MCF 10A (cell line): ENCODE measurements around the gene RHOT2. TPM values are rescaled to one million over a fixed set of nuclear protein-coding genes. Genes with fewer than 3 reads are reported as not detected.

Experiments used
- BruUV-seq: library from RNA; stranded (reverse); fragments of 400-500 nt; replicated peaks from 2 replicates; lab custom pipeline; 2021; lab: Mats Ljungman, UMichigan
- CTCF ChIA-PET: fragments of 300-600 bp; sonication (Branson Sonifier 250); formaldehyde crosslinking; extraction: SDS; loops from one replicate; lab custom pipeline; 2021; ENCODE audit warnings: antibody characterized with exemption, inconsistent platforms; lab: Yijun Ruan, JAX
- POLR2A ChIA-PET: fragments of 300-600, 350-650 bp; sonication (Branson Sonifier 250); formaldehyde crosslinking; extraction: SDS; loops from one replicate; lab custom pipeline; 2020; ENCODE audit warnings: antibody characterized with exemption, inconsistent platforms; lab: Yijun Ruan, JAX
- DNase-seq: peaks from one replicate; pipeline ENCODE4 v3.0.0-alpha.2; 2018; ENCODE audit not compliant: unreplicated experiment
- H3K27ac Mint-ChIP-seq: one replicate; pipeline ENCODE4 v1.8.0; 2022; ENCODE audit warnings: mild to moderate bottlenecking, low read depth, mixed read lengths; ENCODE audit not compliant: unreplicated experiment
- H3K27me3 Mint-ChIP-seq: one replicate; pipeline ENCODE4 v1.8.0; 2022; ENCODE audit warnings: mixed read lengths; ENCODE audit not compliant: insufficient read depth, unreplicated experiment
- H3K36me3 Mint-ChIP-seq: one replicate; pipeline ENCODE4 v1.8.0; 2022; ENCODE audit warnings: mild to moderate bottlenecking, moderate library complexity, mixed read lengths; ENCODE audit not compliant: insufficient read depth, unreplicated experiment
- H3K4me1 Mint-ChIP-seq: one replicate; pipeline ENCODE4 v1.8.0; 2022; ENCODE audit warnings: mixed read lengths; ENCODE audit not compliant: insufficient read depth, unreplicated experiment
- H3K4me3 Mint-ChIP-seq: one replicate; pipeline ENCODE4 v1.8.0; 2022; ENCODE audit warnings: mild to moderate bottlenecking, moderate library complexity, mixed read lengths; ENCODE audit not compliant: unreplicated experiment
- H3K9me3 Mint-ChIP-seq: one replicate; pipeline ENCODE4 v1.8.0; 2022; ENCODE audit warnings: mixed read lengths; ENCODE audit not compliant: unreplicated experiment
- intact Hi-C: fragments of 100-400 bp; cut with micrococcal nuclease; formaldehyde crosslinking; loops from 2 replicates; pipeline ENCODE4 v1.14.1; 2022
- total RNA-seq: library from RNA; stranded (reverse); gene quantifications from 2 replicates; pipeline ENCODE4 v1.2.3, GENCODE V29; 2022
- TF ChIP-seq, protein P1 (sequence below): fragments of 200-600 bp; IDR thresholded peaks from one replicate; pipeline ENCODE4 v1.8.0; 2022; ENCODE audit warnings: antibody characterized with exemption, mild to moderate bottlenecking; ENCODE audit not compliant: unreplicated experiment

The RHOT2 gene
- total RNA-seq, 1 experiment from 2014 or later = 118 TPM

GRCh38 chr16:661184-661821 lies 6.6 kb upstream of the RHOT2 start:
- no peak overlapping the region for H3K4me3 Mint-ChIP-seq
- CTCF ChIA-PET = interaction anchor here (0.5 to 1.0 kb wide), 6 partner anchors 13 to 564 kb away, joined by 3 to 5 read pairs (median 3); partner anchors contain the start of gene TPSG1
- H3K9me3 Mint-ChIP-seq = no peaks in the 10 kb centered on the region
- intact Hi-C loops = no loop called here
- H3K36me3 Mint-ChIP-seq = peaks cover 6% of the 10 kb centered on the region
- POLR2A ChIA-PET = no interaction called here
- BruUV-seq = no TSS peak
- H3K4me1 Mint-ChIP-seq = no peaks in the 10 kb centered on the region
- no peaks in the 10 kb centered on the region for H3K27me3 Mint-ChIP-seq
- TF ChIP-seq, protein P1, sequence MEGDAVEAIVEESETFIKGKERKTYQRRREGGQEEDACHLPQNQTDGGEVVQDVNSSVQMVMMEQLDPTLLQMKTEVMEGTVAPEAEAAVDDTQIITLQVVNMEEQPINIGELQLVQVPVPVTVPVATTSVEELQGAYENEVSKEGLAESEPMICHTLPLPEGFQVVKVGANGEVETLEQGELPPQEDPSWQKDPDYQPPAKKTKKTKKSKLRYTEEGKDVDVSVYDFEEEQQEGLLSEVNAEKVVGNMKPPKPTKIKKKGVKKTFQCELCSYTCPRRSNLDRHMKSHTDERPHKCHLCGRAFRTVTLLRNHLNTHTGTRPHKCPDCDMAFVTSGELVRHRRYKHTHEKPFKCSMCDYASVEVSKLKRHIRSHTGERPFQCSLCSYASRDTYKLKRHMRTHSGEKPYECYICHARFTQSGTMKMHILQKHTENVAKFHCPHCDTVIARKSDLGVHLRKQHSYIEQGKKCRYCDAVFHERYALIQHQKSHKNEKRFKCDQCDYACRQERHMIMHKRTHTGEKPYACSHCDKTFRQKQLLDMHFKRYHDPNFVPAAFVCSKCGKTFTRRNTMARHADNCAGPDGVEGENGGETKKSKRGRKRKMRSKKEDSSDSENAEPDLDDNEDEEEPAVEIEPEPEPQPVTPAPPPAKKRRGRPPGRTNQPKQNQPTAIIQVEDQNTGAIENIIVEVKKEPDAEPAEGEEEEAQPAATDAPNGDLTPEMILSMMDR = no peak
- H3K27ac Mint-ChIP-seq = no peak overlapping the region
- no peak for DNase-seq

DNA sequence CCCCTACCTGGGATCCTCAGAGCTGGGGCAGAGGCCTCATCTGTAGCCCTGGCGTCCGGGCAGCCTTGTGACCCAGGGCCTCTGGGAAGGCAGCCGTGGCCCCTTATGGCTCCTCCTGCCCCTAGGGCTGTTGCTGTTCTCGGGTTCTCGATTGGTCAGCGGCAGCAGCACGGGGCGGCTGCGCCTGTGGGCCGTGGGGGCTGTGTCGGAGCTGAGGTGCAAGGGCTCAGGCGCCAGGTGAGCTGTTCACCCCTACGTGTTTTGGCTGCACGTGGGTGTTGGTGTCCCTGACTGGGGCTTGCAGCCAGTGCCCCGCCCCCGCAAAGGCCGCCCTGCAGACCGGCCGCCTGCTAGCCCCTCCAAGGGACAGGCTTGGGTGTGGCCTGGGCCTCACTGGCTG lies 5.8 kb upstream of the RHOT2 start:
- intact Hi-C loops = no loop called here
- ChIA-PET POLR2A (interaction anchor here (0.6 to 1.1 kb wide), 2 partner anchors 8 to 137 kb away, joined by 3 to 4 read pairs; no protein-coding TSS in a partner anchor), CTCF (interaction anchor here (0.5 to 1.3 kb wide), 6 partner anchors 9 to 535 kb away, joined by 3 to 5 read pairs (median 3); no protein-coding TSS in a partner anchor)
- no peak overlapping the region for H3K27ac Mint-ChIP-seq
- no peaks in the 10 kb centered on the region for H3K36me3 Mint-ChIP-seq
- H3K4me3 Mint-ChIP-seq = no peak overlapping the region
- BruUV-seq = no TSS peak
- no peaks in the 10 kb centered on the region for H3K27me3 Mint-ChIP-seq
- TF ChIP-seq, protein P1 = no peak
- no peaks in the 10 kb centered on the region for H3K4me1 Mint-ChIP-seq
- no peak for DNase-seq
- H3K9me3 Mint-ChIP-seq = no peaks in the 10 kb centered on the region

- Mint-ChIP-seq H3K9me3 (no peaks in the 10 kb centered on the region), H3K4me3 (no peak overlapping the region), H3K36me3 (no peaks in the 10 kb centered on the region), H3K4me1 (no peaks in the 10 kb centered on the region), H3K27me3 (no peaks in the 10 kb centered on the region), H3K27ac (no peak overlapping the region)
- DNase-seq = no peak
- ChIA-PET CTCF (interaction anchor here (0.5 to 1.3 kb wide), 3 partner anchors 9 to 79 kb away, joined by 3 to 4 read pairs (median 3); no protein-coding TSS in a partner anchor), POLR2A (interaction anchor here (1.1 kb wide), 1 partner anchor 9 kb away, joined by 4 read pairs; no protein-coding TSS in a partner anchor)
- BruUV-seq = no TSS peak
- TF ChIP-seq, protein P1 = no peak
- intact Hi-C loops = no loop called here
Measured at GRCh38 chr16:662597-662996, 5.3 kb upstream of the RHOT2 start.

- no peak overlapping the region for H3K4me3 Mint-ChIP-seq
- no peak overlapping the region for H3K27ac Mint-ChIP-seq
- peaks cover 18% of the 10 kb centered on the region for H3K36me3 Mint-ChIP-seq
- H3K9me3 Mint-ChIP-seq = no peaks in the 10 kb centered on the region
- intact Hi-C loops = no loop called here
- BruUV-seq = no TSS peak
- POLR2A ChIA-PET = interaction anchor here (3.2 kb wide), 1 partner anchor 18 kb away, joined by 17 read pairs; the partner anchor contains the start of gene WDR90
- CTCF ChIA-PET = interaction anchor here (0.9 to 2.3 kb wide), 5 partner anchors 8 to 45 kb away, joined by 3 to 7 read pairs (median 3); partner anchors contain the start of genes WDR24 and WDR90
- H3K4me1 Mint-ChIP-seq = no peaks in the 10 kb centered on the region
- DNase-seq = no peak
- H3K27me3 Mint-ChIP-seq = no peaks in the 10 kb centered on the region
- TF ChIP-seq, protein P1 = no peak
Measured at GRCh38 chr16:666572-666971, 1.4 kb upstream of the RHOT2 start.
